GM12873 (cell line): ENCODE measurements around the gene DDX39B.

Experiments
- TF ChIP-seq, protein P1 (sequence below): IDR thresholded peaks from 2 replicates; pipeline ENCODE4 v1.5.1; 2012; ENCODE audit warnings: low read depth, mild to moderate bottlenecking, moderate library complexity, low read length, control low read depth; ENCODE audit not compliant: insufficient read depth; ENCODE audit errors: missing control alignments

Gene DDX39B

GRCh38 chr6:31528307-31528777 is 13.5 kb downstream of the DDX39B start:
- TF ChIP-seq, protein P1, sequence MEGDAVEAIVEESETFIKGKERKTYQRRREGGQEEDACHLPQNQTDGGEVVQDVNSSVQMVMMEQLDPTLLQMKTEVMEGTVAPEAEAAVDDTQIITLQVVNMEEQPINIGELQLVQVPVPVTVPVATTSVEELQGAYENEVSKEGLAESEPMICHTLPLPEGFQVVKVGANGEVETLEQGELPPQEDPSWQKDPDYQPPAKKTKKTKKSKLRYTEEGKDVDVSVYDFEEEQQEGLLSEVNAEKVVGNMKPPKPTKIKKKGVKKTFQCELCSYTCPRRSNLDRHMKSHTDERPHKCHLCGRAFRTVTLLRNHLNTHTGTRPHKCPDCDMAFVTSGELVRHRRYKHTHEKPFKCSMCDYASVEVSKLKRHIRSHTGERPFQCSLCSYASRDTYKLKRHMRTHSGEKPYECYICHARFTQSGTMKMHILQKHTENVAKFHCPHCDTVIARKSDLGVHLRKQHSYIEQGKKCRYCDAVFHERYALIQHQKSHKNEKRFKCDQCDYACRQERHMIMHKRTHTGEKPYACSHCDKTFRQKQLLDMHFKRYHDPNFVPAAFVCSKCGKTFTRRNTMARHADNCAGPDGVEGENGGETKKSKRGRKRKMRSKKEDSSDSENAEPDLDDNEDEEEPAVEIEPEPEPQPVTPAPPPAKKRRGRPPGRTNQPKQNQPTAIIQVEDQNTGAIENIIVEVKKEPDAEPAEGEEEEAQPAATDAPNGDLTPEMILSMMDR = no peak

GRCh38 chr6:31525932-31526591 is 15.7 kb downstream of the DDX39B start:
- TF ChIP-seq, protein P1 = no peak

DNA sequence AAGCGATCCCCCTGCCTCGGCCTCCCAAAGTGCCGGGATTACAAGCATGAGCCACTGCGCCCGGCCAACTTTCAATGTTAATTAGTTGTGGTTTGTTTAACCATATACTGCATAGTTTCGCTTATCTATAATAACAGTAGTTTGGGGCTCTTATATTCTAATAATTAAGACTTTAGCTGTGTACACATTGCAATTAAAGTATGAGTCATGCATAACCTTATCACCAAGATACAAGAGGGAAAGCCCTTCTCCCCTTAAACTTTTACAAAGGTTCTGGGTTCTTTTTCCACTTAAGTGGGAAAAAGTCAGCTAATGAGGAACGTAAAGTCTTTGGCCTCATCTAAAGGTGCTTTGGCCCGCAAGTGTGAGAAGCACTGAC is 16.3 kb downstream of the DDX39B start:
- TF ChIP-seq, protein P1 = no peak

DNA sequence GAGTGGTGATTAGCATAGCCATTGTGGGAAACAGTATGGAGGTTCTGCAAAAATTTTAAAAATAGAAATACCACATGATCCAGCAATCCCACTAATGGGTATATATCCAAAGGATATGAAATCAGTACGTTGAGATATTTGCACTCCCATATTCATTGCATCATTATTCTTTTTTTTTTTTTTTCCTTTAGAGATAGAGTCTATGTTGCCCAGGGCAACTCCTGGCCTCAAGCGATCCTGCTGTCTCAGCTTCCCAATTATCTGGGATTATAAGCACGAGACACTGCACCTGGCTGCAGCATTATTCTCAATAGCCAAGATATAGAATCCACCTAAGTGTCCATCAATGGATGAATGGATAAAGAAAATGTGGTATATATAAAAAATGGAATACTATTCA is 20.0 kb downstream of the DDX39B start:
- TF ChIP-seq, protein P1 = no peak

DNA sequence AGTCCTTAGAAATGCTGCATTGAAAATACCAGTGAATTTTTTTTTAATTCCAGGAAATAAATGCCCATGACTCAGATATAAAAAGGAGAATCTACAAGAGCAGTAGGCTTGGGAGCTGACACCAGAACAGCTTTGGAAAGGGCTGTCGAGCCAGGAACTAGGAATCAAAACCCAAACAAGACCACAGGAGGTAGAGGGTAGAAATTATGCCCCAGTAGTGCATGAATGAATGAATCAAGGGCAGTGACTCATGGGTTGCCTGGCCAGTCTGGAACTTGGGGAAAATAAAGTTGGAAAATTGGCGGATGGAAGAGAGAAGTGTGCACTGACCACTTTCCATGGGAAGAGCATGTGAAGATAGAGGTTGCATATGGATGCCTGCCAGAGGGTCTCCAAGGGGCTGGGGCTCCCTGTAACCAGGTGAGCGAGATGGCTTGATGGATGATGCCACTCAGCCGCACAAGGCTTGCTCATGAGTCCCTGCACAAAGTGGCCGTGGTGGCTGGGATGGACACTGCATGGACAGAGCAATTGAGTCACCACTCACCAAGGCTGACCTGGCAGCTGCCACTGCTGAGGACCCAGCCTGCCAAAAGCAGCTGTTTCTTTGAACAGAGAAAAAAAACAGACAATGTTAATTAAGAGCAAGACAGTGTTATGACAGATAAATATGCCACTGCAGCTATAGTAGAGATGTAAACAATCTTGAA is 28.2 kb downstream of the DDX39B start:
- TF ChIP-seq, protein P1 = no peak

DNA sequence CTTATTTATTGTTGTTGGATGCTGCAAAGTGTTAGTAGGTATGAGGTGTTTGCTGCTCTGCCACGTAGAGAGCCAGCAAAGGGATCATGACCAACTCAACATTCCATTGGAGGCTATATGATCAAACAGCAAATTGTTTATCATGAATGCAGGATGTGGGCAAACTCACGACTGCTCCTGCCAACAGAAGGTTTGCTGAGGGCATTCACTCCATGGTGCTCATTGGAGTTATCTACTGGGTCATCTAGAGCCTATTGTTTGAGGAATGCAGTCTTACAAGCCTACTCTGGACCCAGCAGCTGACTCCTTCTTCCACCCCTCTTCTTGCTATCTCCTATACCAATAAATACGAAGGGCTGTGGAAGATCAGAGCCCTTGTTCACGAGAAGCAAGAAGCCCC is 31.8 kb downstream of the DDX39B start:
- TF ChIP-seq, protein P1 = no peak

DNA sequence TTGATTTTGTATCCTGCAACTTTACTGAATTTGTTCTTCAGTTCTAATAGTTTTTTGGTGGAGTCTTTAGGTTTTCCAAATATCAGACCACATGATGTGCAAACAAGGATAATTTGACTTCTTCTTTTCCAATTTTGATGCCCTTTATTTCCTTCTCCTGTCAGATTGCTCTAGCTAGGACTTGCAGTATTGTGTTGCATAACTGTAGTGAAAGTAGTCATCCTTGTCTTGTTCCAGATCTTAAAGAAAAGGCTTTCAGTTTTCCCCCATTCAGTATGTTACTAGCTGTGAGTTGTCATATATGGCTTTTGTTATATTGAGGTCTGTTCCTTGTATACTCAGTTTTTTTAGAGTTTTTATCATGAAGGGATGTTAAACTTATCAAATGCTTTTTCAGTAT is 39.2 kb downstream of the DDX39B start:
- TF ChIP-seq, protein P1 = no peak
